Endothelial cell of umbilical vein (primary cell): ENCODE results near the gene PALMD. TPM values are rescaled to one million over a fixed set of nuclear protein-coding genes. Genes with fewer than 3 reads are reported as not detected.

ENCODE experiments used
- BruUV-seq: library from RNA; stranded (reverse); fragments of 400-500 nt; replicated peaks from 2 replicates; lab custom pipeline; 2021; lab: Mats Ljungman, UMichigan
- CTCF ChIA-PET: fragments of 300-600, 350-600 bp; sonication (Branson Sonifier 250); formaldehyde crosslinking; loops from one replicate; lab custom pipeline; 2021; ENCODE audit warnings: antibody characterized with exemption, inconsistent platforms; lab: Charles Lee
- POLR2A ChIA-PET: fragments of 300-600, 350-600 bp; sonication (Branson Sonifier 250); formaldehyde crosslinking; loops from one replicate; lab custom pipeline; 2021; ENCODE audit warnings: antibody characterized with exemption, inconsistent platforms; lab: Charles Lee
- DNase-seq: peaks from one replicate; pipeline ENCODE4 v3.0.0-alpha.2; 2011; ENCODE audit warnings: low read depth, low spot score
- FAIRE-seq: peaks from 2 replicates; lab custom pipeline; 2011; peaks lifted over from hg19 to GRCh38; lab: Jason Lieb, UNC
- H2AFZ ChIP-seq: 2 replicates; pipeline ENCODE4 v1.6.0; 2012; ENCODE audit warnings: low read depth, low read length, control low read depth, inconsistent platforms
- H3K27ac ChIP-seq: 2 replicates; pipeline ENCODE4 v1.5.1; 2011; ENCODE audit warnings: low read depth, mild to moderate bottlenecking, control low read depth, low read length, moderate library complexity; ENCODE audit not compliant: insufficient read depth
- H3K27me3 ChIP-seq, 2 experiments: 2 replicates each; pipeline versions ENCODE4 v1.6.0 to v1.6.1; 2011; ENCODE audit warnings: low read length in 2 of 2, mixed read lengths in 1 of 2; ENCODE audit not compliant: control insufficient read depth in 2 of 2, insufficient read depth in 2 of 2
- H3K36me3 ChIP-seq, 2 experiments: 2 replicates in 1 of 2; 3 replicates in 1 of 2; pipeline ENCODE4 v1.5.1; 2011; ENCODE audit warnings: low read length in 2 of 2, mild to moderate bottlenecking in 1 of 2, moderate library complexity in 1 of 2; ENCODE audit not compliant: control insufficient read depth in 2 of 2, insufficient read depth in 2 of 2; ENCODE audit errors: extremely low read depth in 1 of 2
- H3K4me1 ChIP-seq: 3 replicates; pipeline ENCODE4 v1.5.1; 2011; ENCODE audit warnings: mild to moderate bottlenecking, low read length; ENCODE audit not compliant: control insufficient read depth, insufficient read depth; ENCODE audit errors: extremely low read depth
- H3K4me2 ChIP-seq: 2 replicates; pipeline ENCODE4 v1.6.1; 2011; ENCODE audit warnings: low read length, control low read depth, mixed read lengths; ENCODE audit not compliant: insufficient read depth
- H3K4me3 ChIP-seq, 3 experiments: fragments of 200-600 bp in 1 of 3; sonication (generic), shearing (Covaris generic) in 1 of 3; replicated peaks in 1 of 3; 2 replicates each; pipeline ENCODE4 v1.5.1; 2011 to 2016; ENCODE audit warnings: control low read depth in 3 of 3, low read length in 3 of 3, mild to moderate bottlenecking in 2 of 3, inconsistent platforms in 1 of 3, low read depth in 1 of 3, moderate library complexity in 1 of 3; ENCODE audit not compliant: insufficient read depth in 1 of 3
- H3K79me2 ChIP-seq: 2 replicates; pipeline ENCODE4 v1.6.0; 2012; ENCODE audit warnings: low read length, inconsistent platforms; ENCODE audit not compliant: control insufficient read depth, insufficient read depth
- H3K9ac ChIP-seq: replicated peaks from 2 replicates; pipeline ENCODE3; 2011; ENCODE audit warnings: low read length, control low read depth; ENCODE audit not compliant: insufficient read depth; ENCODE audit errors: extremely low read depth
- H3K9me1 ChIP-seq: replicated peaks from 3 replicates; pipeline ENCODE4 v1.6.0; 2011; ENCODE audit warnings: mild to moderate bottlenecking, low read length; ENCODE audit not compliant: control insufficient read depth, insufficient read depth; ENCODE audit errors: extremely low read depth
- H3K9me3 ChIP-seq: replicated peaks from 2 replicates; pipeline ENCODE4 v1.5.1; 2012; ENCODE audit warnings: low read length, inconsistent platforms; ENCODE audit not compliant: control insufficient read depth, insufficient read depth
- H4K20me1 ChIP-seq: replicated peaks from 2 replicates; pipeline ENCODE3; 2011; ENCODE audit warnings: mild to moderate bottlenecking, low read length; ENCODE audit not compliant: control insufficient read depth, insufficient read depth; ENCODE audit errors: extremely low read depth
- CTCF ChIP-seq, 2 donors: IDR thresholded peaks; 1 replicate in 1 of 2; 2 replicates in 1 of 2; pipeline ENCODE4 v1.5.1; 2011; ENCODE audit warnings: low read length in 2 of 2, mild to moderate bottlenecking in 2 of 2, moderate library complexity in 2 of 2, control low read depth in 1 of 2, inconsistent platforms in 1 of 2, low read depth in 1 of 2; ENCODE audit not compliant: insufficient read depth in 1 of 2; ENCODE audit errors: extremely low read depth in 1 of 2
- EZH2 ChIP-seq: IDR thresholded peaks from 2 replicates; pipeline ENCODE4 v1.6.1; 2012; ENCODE audit warnings: borderline replicate concordance, low read depth, mild to moderate bottlenecking, moderate library complexity, low read length, inconsistent platforms; ENCODE audit not compliant: severe bottlenecking
- FOS ChIP-seq: IDR thresholded peaks from 2 replicates; pipeline ENCODE4 v1.6.1; 2011; ENCODE audit warnings: mild to moderate bottlenecking, low read length, moderate library complexity, borderline replicate concordance; ENCODE audit not compliant: insufficient read depth
- GATA2 ChIP-seq: IDR thresholded peaks from 2 replicates; pipeline ENCODE4 v1.7.0; 2011; ENCODE audit warnings: low read depth, mild to moderate bottlenecking, moderate library complexity, mixed read lengths, low read length; ENCODE audit not compliant: insufficient read length, insufficient read depth
- JUN ChIP-seq: IDR thresholded peaks from 2 replicates; pipeline ENCODE4 v1.6.1; 2011; ENCODE audit warnings: borderline replicate concordance, low read depth; ENCODE audit not compliant: insufficient read length, insufficient read depth
- MAX ChIP-seq: IDR thresholded peaks from 2 replicates; pipeline ENCODE4 v1.6.1; 2011; ENCODE audit not compliant: insufficient read depth, insufficient read length
- MYC ChIP-seq: IDR thresholded peaks from one replicate; pipeline ENCODE4 v1.6.1; 2011; ENCODE audit warnings: mild to moderate bottlenecking, low read depth, low read length
- POLR2A ChIP-seq: IDR thresholded peaks from 2 replicates; pipeline ENCODE4 v1.6.1; 2012; ENCODE audit warnings: low read depth, mild to moderate bottlenecking, control low read depth, low read length
- POLR2AphosphoS5 ChIP-seq: IDR thresholded peaks from 2 replicates; pipeline ENCODE4 v1.6.1; 2012; ENCODE audit warnings: low read depth, mild to moderate bottlenecking, control low read depth, low read length, moderate library complexity; ENCODE audit not compliant: insufficient read depth
- dilution Hi-C: fragments of 300-500 bp; cut with MboI; formaldehyde crosslinking; loops from one replicate; pipeline ENCODE4 v1.15.0; 2019; ENCODE audit warnings: low sequenced_read_pairs; ENCODE audit not compliant: extremely low pct_ligation_motif_present
- intact Hi-C: fragments of 100-400 bp; cut with micrococcal nuclease; formaldehyde crosslinking; loops from one replicate; pipeline ENCODE4 v1.10.0; 2022
- polyA plus RNA-seq, 4 experiments: library from polyadenylated mRNA; depleted of rRNA in 3 of 4; stranded (reverse) in 3 of 4; unstranded in 1 of 4; fragments of >200 nt; gene quantifications; 2 replicates each; pipeline versions ENCODE4 v1.2.1 to v1.2.3, GENCODE V29; 2011 to 2012; ENCODE audit warnings: missing spikeins in 1 of 4
- total RNA-seq: library from RNA; stranded (reverse); gene quantifications from 2 replicates; pipeline ENCODE4 v1.2.3, GENCODE V29; 2021

PALMD gene
- total and polyA plus RNA-seq, 2 donors (not counting 3 experiments of a cell fraction or from before 2014, with no cell fraction given) = 52.6 to 137 TPM

DNA sequence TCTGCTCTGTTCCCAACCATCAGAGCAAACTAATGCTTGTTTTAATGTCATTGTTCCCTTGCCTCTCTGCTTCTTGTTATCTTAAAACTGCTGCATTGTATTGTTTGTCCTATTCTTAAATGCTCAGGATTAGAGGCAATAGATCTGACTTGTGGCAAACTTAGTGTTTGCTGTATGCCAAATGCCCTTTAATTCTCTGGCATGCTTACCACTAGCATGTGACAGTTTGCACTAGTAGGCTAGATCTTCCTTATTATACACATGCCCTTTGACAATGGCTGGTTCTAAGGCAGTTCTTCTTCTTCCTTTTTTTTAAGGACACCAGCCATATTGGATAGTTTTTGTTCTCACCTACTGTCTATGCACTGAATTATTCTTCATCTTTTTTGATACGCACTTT is 30.1 kb downstream of the PALMD start:
- dilution Hi-C loops = no loop called here
- peaks cover 10% of the 10 kb centered on the region for H3K79me2 ChIP-seq
- no peak for DNase-seq
- H3K4me2 ChIP-seq = no peak overlapping the region
- H3K27ac ChIP-seq = no peak overlapping the region
- no peaks in the 10 kb centered on the region for H3K9me3 ChIP-seq
- intact Hi-C loops = no loop called here
- FAIRE-seq = no peak
- no peak overlapping the region for H3K4me3 ChIP-seq
- H4K20me1 ChIP-seq = no peaks in the 10 kb centered on the region
- BruUV-seq = no TSS peak
- H3K9ac ChIP-seq = no peak overlapping the region
- TF ChIP-seq CTCF (IDR thresholded peaks at IDR 0.05; ENCODE audit: extremely low read depth in 1 of 2, insufficient read depth in 1 of 2, low read depth in 1 of 2, low read length in 2 of 2) (no peak), POLR2A (no peak), JUN (no peak), MYC (no peak)
- no peaks in the 10 kb centered on the region for H3K27me3 ChIP-seq
- CTCF ChIA-PET = no interaction called here
- no peaks in the 10 kb centered on the region for H3K9me1 ChIP-seq
- POLR2A ChIA-PET = no interaction called here
- H2AFZ ChIP-seq = no peak overlapping the region
- H3K36me3 ChIP-seq = peaks cover 22 to 24% of the 10 kb centered on the region in 2 experiments
- H3K4me1 ChIP-seq = peaks cover 39% of the 10 kb centered on the region

- dilution Hi-C loops = no loop called here
- Histone ChIP-seq H3K9me3 (no peaks in the 10 kb centered on the region), H3K27me3 (no peaks in the 10 kb centered on the region), H3K27ac (no peak overlapping the region), H3K9me1 (no peaks in the 10 kb centered on the region), H4K20me1 (no peaks in the 10 kb centered on the region), H3K4me1 (peaks cover 47% of the 10 kb centered on the region), H3K4me2 (no peak overlapping the region), H3K9ac (no peak overlapping the region), H3K4me3 (no peak overlapping the region), H2AFZ (no peak overlapping the region), H3K36me3 (peaks cover 21 to 25% of the 10 kb centered on the region in 2 experiments), H3K79me2 (peaks cover 10% of the 10 kb centered on the region)
- DNase-seq = no peak
- BruUV-seq = no TSS peak
- ChIA-PET POLR2A (no interaction called here), CTCF (no interaction called here)
- TF ChIP-seq MYC = no peak
- TF ChIP-seq POLR2AphosphoS5 = no peak
- TF ChIP-seq POLR2A = no peak
- TF ChIP-seq GATA2 = no peak
- TF ChIP-seq EZH2 = no peak
- no peak for TF ChIP-seq CTCF (IDR thresholded peaks at IDR 0.05; ENCODE audit: extremely low read depth in 1 of 2, insufficient read depth in 1 of 2, low read depth in 1 of 2, low read length in 2 of 2)
- no peak for TF ChIP-seq FOS
- no peak for TF ChIP-seq MAX
- TF ChIP-seq JUN = no peak
- no peak for FAIRE-seq
- intact Hi-C loops = no loop called here
Observed at GRCh38 chr1:99676876-99677275, 31.0 kb downstream of the PALMD start.
